ENCODE data around the gene HSD17B2.

DNA sequence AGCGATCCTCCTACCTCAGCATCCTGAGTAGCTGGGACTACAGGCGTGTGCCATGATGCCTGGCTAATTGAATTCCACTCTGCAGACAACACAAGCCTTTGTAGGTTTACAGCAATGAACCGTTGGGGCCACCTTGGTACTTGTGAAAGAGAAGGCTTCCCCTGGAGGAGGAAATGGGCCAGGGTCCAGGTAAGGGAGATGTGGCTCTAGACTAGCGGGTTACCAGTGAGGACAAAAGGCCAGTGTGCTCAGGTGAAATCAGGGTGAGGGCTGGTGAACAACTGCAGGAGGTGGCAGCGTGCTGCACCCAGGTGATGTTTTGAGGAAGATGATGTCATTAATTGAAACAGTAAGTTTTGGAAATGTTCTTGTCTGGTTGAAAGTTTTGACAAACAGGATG is 30.5 kb upstream of the HSD17B2 start:
- no peak for TF ChIP-seq CTCF (conservative IDR thresholded peaks at IDR 0.05; ENCODE audit: low read depth, low read length)
- TF ChIP-seq EZH2 (IDR thresholded peaks at IDR 0.05; ENCODE audit: low read length, unreplicated experiment) = no peak
